Stimulated activated CD4-positive, alpha-beta T cell treated with anti-CD3 and anti-CD28 coated beads, TNF-alpha, amount 100 ng/mL, for 4 hours (primary cell): ENCODE measurements around the gene ST6GALNAC1.

Experiments
- DNase-seq, 3 experiments: peaks; one replicate each; pipeline ENCODE4 v3.0.0-alpha.2; 2020; ENCODE audit warnings: low read depth in 3 of 3

The ST6GALNAC1 gene

DNA sequence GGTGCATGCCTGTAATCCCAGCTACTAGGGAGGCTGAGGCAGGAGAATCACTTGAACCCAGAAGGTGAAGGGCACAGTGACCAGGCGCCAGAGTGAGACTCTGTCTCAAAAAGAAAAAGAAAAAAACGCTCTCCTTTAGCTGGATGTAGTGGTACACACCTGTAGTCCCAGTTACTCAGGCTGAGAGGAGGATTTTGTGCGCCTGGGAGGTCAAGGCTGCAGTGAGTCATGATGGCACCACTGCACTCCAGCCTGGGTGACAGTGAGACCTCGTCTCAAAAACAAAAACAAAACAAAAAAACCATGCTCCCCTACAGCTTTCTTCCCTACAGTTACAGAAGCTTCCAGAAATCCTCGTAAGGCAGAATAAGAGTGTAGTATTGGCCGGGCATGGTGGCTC lies 33.1 kb upstream of the ST6GALNAC1 start:
- no peak for DNase-seq

- DNase-seq, result no peak
These were observed 32.1 kb upstream of the ST6GALNAC1 start for GRCh38 chr17:76675648-76676047.

- no peak for DNase-seq
These were observed 31.0 kb upstream of the ST6GALNAC1 start for GRCh38 chr17:76674600-76674999.

DNA sequence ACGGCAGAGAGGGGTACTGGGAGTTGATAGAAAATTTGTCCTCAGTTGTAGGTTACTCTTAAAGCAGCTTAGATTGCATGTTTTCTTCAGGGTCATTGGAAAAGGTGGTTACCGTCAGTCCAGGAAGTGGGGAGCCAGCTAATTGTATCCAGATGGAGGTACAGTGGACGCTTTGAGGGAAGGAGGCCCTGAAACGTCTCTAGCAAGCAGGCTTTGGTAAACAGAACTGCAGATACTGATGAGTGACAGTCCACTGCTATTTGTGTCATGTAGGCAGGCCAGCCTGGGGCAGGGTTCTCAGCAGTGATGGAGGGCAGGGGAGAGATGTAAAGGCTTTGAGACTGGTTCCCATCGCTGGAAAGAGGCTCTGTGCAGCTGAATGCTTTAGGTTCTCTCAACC lies 30.2 kb upstream of the ST6GALNAC1 start:
- no peak for DNase-seq

DNA sequence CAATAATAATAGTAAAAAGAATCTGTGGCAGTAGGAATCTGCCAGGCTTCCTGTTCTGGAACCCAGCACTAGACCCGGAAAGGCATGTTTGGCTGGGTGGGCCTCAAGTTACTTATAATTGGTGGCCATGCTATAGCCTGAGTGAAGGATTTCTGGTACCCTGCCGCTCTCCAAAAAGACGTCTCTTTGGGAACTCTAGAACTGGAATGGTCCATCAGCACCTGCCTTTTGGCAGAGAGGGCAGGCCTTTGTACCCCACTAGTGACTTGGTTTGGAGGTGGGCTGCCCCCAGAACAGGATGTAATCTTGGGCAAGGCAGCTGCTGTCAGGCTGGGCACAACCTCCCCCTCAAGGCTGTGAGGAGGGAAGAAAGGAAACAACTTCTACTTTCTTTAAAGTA lies 29.3 kb upstream of the ST6GALNAC1 start:
- no peak for DNase-seq

DNA sequence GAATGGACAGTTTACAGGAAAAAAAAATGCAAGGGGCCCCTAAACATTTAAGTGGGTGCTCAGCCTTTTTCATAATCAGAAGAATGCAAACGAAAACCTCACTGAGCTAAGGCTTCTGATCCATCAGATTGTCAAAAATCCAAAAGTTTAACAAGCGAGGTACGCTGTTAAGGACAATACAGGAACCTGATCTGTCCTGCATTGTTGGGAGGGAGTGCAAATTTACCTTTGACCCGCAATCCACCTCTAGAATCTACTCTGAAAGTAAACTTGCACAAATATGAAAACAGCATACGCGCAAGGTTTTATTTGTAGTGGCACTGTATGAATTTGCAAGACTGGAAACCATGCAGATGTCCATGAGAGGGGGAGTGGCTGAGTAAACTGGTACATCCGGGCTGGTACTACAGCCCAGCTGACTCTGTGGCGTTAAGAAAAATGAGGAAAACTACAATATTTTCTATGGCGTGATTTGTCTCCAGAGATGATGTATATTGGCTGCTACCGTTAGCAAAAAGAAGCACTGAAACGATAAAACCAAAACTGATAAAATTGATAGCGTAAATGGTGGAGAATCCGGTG lies 28.8 kb upstream of the ST6GALNAC1 start:
- no peak for DNase-seq

GRCh38 chr17:76671912-76672262 lies 28.3 kb upstream of the ST6GALNAC1 start:
- DNase-seq, result no peak

- peak; percentile 94 to 98 (median 97) for DNase-seq
These were observed 27.8 kb upstream of the ST6GALNAC1 start for GRCh38 chr17:76671123-76671911.

- no peak for DNase-seq
These were observed 27.2 kb upstream of the ST6GALNAC1 start for GRCh38 chr17:76670718-76671122.

DNA sequence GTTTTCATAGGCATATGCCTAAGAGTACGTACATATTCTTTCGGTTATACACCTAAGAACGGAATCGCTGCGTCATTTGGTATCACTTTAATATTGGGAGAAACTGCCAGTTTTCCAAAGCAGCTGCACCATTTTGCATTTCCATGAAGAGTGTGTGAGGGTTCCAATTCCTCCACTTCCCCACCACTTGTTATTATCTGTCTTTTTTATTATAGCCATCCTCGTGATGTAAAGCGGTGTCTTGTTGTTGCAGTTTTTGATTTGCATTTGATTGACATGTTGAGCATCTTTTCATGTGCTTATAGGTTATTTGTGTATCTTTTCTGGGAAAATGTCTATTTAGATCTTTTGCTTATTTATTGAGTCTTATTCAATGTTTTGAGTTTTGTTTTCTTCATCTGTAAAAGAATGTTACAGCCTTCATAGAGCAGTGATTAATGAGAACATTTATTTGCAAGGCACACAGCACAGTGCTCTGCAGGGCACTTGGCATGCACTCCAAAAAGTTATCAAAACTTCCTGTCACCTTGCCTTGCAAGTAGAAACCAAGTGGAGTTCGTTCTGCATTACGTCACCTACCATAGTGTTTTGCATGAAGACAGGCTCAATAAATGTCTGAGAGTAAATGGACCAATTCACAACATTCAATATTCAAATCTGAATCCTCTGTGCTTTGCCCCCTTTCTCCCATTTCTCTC lies 26.6 kb upstream of the ST6GALNAC1 start:
- no peak for DNase-seq

DNA sequence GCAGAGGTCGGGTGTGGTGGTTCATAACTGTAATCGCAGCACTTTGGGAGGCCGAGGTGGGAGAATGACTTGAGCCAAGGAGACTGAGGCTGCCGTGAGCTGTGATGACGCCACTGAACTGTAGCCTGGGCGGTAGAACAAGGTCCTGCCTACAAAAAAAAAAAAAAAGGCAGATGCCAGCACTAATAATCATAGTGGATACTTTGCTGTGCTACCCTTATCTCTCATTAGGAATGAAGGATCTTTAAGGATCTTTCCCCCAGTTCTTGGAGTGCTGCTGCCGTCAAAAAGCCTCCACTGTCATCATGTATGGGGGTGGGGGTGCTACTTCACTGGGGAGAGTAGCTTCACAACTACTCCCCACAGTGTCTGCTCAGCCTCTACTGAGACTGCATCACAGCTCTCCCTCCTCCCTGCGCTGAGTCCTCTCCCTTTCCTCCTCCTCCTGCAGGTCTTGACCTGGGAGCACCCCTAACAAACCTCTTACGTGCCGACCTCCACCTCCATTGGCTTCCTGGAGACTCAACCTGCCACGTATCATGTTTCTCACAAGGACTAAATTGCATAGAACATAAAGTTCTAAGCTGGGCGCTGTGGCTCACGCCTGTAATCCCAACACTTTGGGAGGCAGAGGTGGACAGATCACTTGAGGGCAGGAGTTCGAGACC lies 24.4 kb upstream of the ST6GALNAC1 start:
- DNase-seq, result no peak

DNA sequence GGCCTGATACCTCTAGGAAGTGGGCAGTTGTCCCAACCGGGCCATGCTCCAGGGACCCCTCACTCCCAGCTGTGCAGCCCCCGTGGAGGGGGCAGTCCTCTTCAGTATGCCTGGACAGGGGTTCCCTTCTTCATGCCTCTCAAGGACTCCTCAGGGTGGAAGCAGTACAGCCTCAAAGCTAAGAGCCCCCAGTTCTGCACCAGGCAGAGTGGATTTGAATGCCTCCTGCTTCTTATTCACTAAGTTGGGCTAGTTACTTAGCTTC lies 23.9 kb upstream of the ST6GALNAC1 start:
- no peak for DNase-seq

DNA sequence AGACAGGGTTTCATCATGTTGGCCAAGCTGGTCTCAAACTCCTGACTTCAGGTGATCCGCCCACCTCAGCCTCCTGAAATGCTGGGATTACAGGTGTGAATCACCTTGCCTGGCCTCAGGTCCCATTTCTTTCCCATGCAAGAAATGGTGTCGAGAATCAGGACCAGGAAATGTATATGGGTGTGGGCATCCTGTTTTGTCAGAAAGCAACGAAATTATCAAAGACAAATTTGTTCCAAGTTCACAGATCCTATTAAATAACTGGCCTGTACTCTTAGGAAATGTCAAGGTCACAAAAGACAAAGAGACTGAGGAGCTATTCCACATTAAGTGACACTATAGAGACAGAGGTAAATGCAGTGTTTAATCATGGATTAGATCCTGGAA lies 17.1 kb upstream of the ST6GALNAC1 start:
- no peak for DNase-seq

- no peak for DNase-seq
These were observed 16.5 kb upstream of the ST6GALNAC1 start for GRCh38 chr17:76659928-76660655.

DNA sequence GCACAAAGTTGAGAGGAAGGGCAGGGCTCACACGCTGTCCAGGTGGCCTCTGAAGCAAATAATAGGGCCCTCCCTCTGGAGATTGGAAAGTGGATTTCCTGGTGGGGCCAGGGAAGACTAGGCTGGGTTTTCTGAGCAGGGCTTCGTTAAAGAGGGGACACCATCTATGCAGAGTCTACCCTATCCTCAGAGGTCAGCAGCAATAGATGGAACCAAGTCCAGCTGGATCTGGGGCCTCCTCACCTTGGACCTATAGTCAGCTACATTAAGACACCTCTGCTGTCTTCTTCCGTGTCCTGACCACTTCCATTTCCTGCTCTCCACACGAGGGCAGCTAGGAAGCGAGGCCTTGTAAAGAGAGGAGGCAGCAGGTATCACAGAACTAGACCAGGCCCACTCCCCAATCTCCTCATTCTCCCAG lies 14.7 kb upstream of the ST6GALNAC1 start:
- DNase-seq, result no peak

- DNase-seq, result no peak
These were observed 14.1 kb upstream of the ST6GALNAC1 start for GRCh38 chr17:76657505-76658241.

GRCh38 chr17:76654408-76654807 lies 10.9 kb upstream of the ST6GALNAC1 start:
- no peak for DNase-seq

DNA sequence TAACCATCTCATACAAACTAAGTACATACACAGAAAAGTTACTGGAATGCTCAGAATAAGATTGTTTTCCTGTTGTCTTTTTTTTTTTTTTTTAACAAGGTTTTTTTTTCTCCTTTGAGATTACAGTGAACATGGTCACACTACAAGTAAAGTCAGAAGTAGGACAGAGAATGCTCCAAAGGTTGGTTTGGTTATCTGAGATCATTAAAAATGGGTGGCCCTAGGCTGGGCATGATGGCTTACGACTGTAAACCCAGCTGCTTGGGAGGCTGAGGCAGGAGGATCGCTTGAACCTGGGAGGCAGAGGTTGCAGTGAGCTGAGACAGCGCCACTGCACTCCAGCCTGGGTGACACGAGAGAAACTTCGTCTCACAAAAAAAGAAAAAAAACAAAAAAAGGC lies 6.9 kb upstream of the ST6GALNAC1 start:
- no peak for DNase-seq

DNA sequence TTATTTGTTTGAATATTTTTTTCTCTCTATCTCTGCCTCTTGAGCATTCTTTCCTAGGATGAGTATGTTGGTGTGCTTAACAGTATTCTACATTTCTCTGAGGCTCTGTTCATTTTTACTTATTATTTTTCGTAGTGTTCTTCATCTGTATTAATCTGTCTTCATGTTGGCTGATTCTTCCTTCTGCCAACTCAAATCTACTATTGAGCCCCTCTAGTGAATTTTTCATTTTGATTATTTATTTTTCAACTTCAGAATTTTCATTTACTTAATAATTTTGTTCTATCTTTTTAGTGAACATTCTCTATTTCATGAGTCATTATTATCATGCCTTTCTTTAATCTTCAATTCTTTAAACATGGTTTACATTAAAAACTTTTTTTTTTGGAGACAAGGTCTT lies 3.2 kb upstream of the ST6GALNAC1 start:
- no peak for DNase-seq

DNA sequence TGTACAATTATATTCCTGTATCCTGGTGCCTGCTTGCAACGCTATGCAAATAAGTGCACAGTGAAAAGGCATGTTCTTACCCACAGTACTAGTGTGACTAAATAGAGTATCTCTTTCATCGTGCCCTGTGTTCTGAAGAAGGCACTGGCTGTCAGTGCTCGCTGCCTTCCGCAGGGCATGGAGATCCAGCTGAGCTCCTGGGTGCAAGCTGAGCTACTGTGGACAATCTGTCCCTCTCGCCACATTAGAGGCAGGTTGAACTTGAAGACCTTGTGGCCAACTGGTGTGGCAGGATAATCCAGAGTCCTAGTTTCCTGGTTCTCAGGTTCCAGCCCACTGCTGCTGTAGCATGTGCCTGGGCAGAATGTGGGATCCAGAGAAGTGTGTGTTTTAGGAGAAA lies 1.9 kb upstream of the ST6GALNAC1 start:
- no peak for DNase-seq

DNA sequence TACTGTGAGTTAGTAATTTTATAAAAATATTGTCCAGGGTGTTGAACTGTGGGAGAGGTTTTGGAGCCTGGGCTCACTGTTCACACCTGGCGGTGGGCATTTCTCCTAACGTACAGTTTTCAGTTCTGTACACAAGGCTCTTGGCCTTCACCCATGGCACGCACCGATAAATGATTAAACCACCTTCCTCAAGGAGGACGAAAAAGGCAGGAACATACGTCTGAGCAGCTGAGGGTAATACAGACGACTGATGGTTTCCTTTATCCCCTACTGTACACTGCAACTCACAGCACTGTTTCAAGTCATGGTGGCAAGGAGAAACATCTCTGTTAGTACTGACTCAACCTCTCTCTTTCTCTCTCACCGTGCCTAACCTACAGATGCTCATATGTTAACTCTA lies 1.4 kb upstream of the ST6GALNAC1 start:
- no peak for DNase-seq
